Measurements from ENCODE around the gene RIC3. TPM values are rescaled to one million over a fixed set of nuclear protein-coding genes. Genes with fewer than 3 reads are reported as not detected.

RIC3 gene
- total RNA-seq, 1 donor from 2014 or later = 3.0 TPM

- Histone ChIP-seq H4K20me1 (ENCODE audit: insufficient read depth, low read length) (no peaks in the 10 kb centered on the region), H3K79me2 (ENCODE audit: insufficient read depth, low read length) (no peaks in the 10 kb centered on the region), H3K4me1 (ENCODE audit: insufficient read depth, low read length) (peaks cover 13% of the 10 kb centered on the region), H2AFZ (ENCODE audit: low read depth, low read length) (no peak overlapping the region), H3K9ac (ENCODE audit: low read length) (no peak overlapping the region), H3K27me3 (ENCODE audit: insufficient read depth, low read length) (no peaks in the 10 kb centered on the region), H3K9me3 (ENCODE audit: insufficient read depth, low read depth, low read length) (no peaks in the 10 kb centered on the region), H3K27ac (ENCODE audit: low read depth, low read length) (no peak overlapping the region), H3K36me3 (ENCODE audit: insufficient read depth, low read length) (no peaks in the 10 kb centered on the region), H3K4me2 (ENCODE audit: low read length) (peak overlapping the region; percentile 0), H3K4me3 (ENCODE audit: insufficient read depth, low read depth, low read length) (no peak overlapping the region)
- Mint-ChIP-seq H3K4me3 (ENCODE audit: unreplicated experiment) (no peak overlapping the region), H3K27ac (ENCODE audit: unreplicated experiment) (no peak overlapping the region), H3K27me3 (ENCODE audit: low read depth, unreplicated experiment) (peaks cover 6% of the 10 kb centered on the region), H3K4me1 (ENCODE audit: low read depth, unreplicated experiment) (peaks cover 17% of the 10 kb centered on the region), H3K36me3 (ENCODE audit: low read depth, unreplicated experiment) (peaks cover 12% of the 10 kb centered on the region), H3K9me3 (ENCODE audit: unreplicated experiment) (no peaks in the 10 kb centered on the region)
- TF ChIP-seq CTCF (IDR thresholded peaks at IDR 0.05; ENCODE audit: insufficient read depth, low read depth, low read length) (no peak), EZH2 (IDR thresholded peaks at IDR 0.05; ENCODE audit: insufficient read depth, low read length) (no peak)
- FAIRE-seq (no peak), DNase-seq (ENCODE audit: low read depth) (no peak)
Observed at GRCh38 chr11:8098879-8099278, 69.9 kb downstream of the RIC3 start.

- TF ChIP-seq CTCF (IDR thresholded peaks at IDR 0.05; ENCODE audit: insufficient read depth, low read depth, low read length) = no peak
- TF ChIP-seq EZH2 (IDR thresholded peaks at IDR 0.05; ENCODE audit: insufficient read depth, low read length) = no peak
- Histone ChIP-seq H3K4me2 (ENCODE audit: low read length) (peak overlapping the region; percentile 0), H3K36me3 (ENCODE audit: insufficient read depth, low read length) (no peaks in the 10 kb centered on the region), H2AFZ (ENCODE audit: low read depth, low read length) (no peak overlapping the region), H4K20me1 (ENCODE audit: insufficient read depth, low read length) (no peaks in the 10 kb centered on the region), H3K27me3 (ENCODE audit: insufficient read depth, low read length) (no peaks in the 10 kb centered on the region), H3K27ac (ENCODE audit: low read depth, low read length) (no peak overlapping the region), H3K4me1 (ENCODE audit: insufficient read depth, low read length) (peaks cover 13% of the 10 kb centered on the region), H3K79me2 (ENCODE audit: insufficient read depth, low read length) (no peaks in the 10 kb centered on the region), H3K4me3 (ENCODE audit: insufficient read depth, low read depth, low read length) (no peak overlapping the region), H3K9ac (ENCODE audit: low read length) (no peak overlapping the region), H3K9me3 (ENCODE audit: insufficient read depth, low read depth, low read length) (no peaks in the 10 kb centered on the region)
- DNase-seq (ENCODE audit: low read depth) = peak; percentile 47
- H3K4me3 Mint-ChIP-seq (ENCODE audit: unreplicated experiment) = no peak overlapping the region
- peaks cover 6% of the 10 kb centered on the region for H3K27me3 Mint-ChIP-seq (ENCODE audit: low read depth, unreplicated experiment)
- H3K9me3 Mint-ChIP-seq (ENCODE audit: unreplicated experiment) = no peaks in the 10 kb centered on the region
- peak; percentile 80 for FAIRE-seq
- H3K36me3 Mint-ChIP-seq (ENCODE audit: low read depth, unreplicated experiment) = peaks cover 11% of the 10 kb centered on the region
- H3K27ac Mint-ChIP-seq (ENCODE audit: unreplicated experiment) = peak overlapping the region; percentile 77
- H3K4me1 Mint-ChIP-seq (ENCODE audit: low read depth, unreplicated experiment) = peaks cover 17% of the 10 kb centered on the region
Observed at GRCh38 chr11:8098361-8098760, 70.5 kb downstream of the RIC3 start.

- Histone ChIP-seq H3K9ac (ENCODE audit: low read length) (no peak overlapping the region), H3K4me1 (ENCODE audit: insufficient read depth, low read length) (peaks cover 13% of the 10 kb centered on the region), H2AFZ (ENCODE audit: low read depth, low read length) (no peak overlapping the region), H3K4me2 (ENCODE audit: low read length) (peak overlapping the region; percentile 0), H3K9me3 (ENCODE audit: insufficient read depth, low read depth, low read length) (no peaks in the 10 kb centered on the region), H3K27me3 (ENCODE audit: insufficient read depth, low read length) (no peaks in the 10 kb centered on the region), H3K79me2 (ENCODE audit: insufficient read depth, low read length) (no peaks in the 10 kb centered on the region), H3K4me3 (ENCODE audit: insufficient read depth, low read depth, low read length) (no peak overlapping the region), H3K36me3 (ENCODE audit: insufficient read depth, low read length) (no peaks in the 10 kb centered on the region), H3K27ac (ENCODE audit: low read depth, low read length) (no peak overlapping the region), H4K20me1 (ENCODE audit: insufficient read depth, low read length) (no peaks in the 10 kb centered on the region)
- Mint-ChIP-seq H3K27me3 (ENCODE audit: low read depth, unreplicated experiment) (peaks cover 6% of the 10 kb centered on the region), H3K9me3 (ENCODE audit: unreplicated experiment) (no peaks in the 10 kb centered on the region), H3K27ac (ENCODE audit: unreplicated experiment) (no peak overlapping the region), H3K4me1 (ENCODE audit: low read depth, unreplicated experiment) (peaks cover 17% of the 10 kb centered on the region), H3K4me3 (ENCODE audit: unreplicated experiment) (no peak overlapping the region), H3K36me3 (ENCODE audit: low read depth, unreplicated experiment) (peaks cover 11% of the 10 kb centered on the region)
- DNase-seq (ENCODE audit: low read depth) = no peak
- no peak for FAIRE-seq
- TF ChIP-seq CTCF (IDR thresholded peaks at IDR 0.05; ENCODE audit: insufficient read depth, low read depth, low read length) (no peak), EZH2 (IDR thresholded peaks at IDR 0.05; ENCODE audit: insufficient read depth, low read length) (no peak)
Observed at GRCh38 chr11:8097926-8098325, 70.9 kb downstream of the RIC3 start.
